Pancreas (tissue), 10 donors: ENCODE data around the gene YAE1. TPM values are rescaled to one million over a fixed set of nuclear protein-coding genes. Genes with fewer than 3 reads are reported as not detected.

Experiments used
- ATAC-seq, 4 donors: fragments of 200-7000 bp; cut with Tn5 transposase; one replicate each; pipeline versions ENCODE4 v1.8.0 to v1.9.1; 2020; ENCODE audit warnings: mild to moderate bottlenecking in 4 of 4, moderate library complexity in 4 of 4
- DNase-seq, 6 donors: peaks; one replicate each; pipeline ENCODE4 v3.0.0-alpha.2; 2020
- FAIRE-seq: peaks from 2 replicates; lab custom pipeline; 2012; peaks lifted over from hg19 to GRCh38; lab: Jason Lieb, UNC
- H3K27ac ChIP-seq, 4 donors: fragments of 200-600 bp; sonication (generic); 1 replicate in 3 of 4; 2 replicates in 1 of 4; pipeline versions ENCODE4 v1.5.0 to v1.8.0; 2020
- H3K27me3 ChIP-seq, 4 donors: fragments of 200-600 bp; one replicate each; pipeline ENCODE4 v1.8.0; 2021
- H3K36me3 ChIP-seq, 3 donors: fragments of 200-600 bp; sonication (generic) in 1 of 3; one replicate each; pipeline versions ENCODE4 v1.5.0 to v1.8.0; 2020 to 2021
- H3K4me1 ChIP-seq, 3 donors: fragments of 200-600 bp; one replicate each; pipeline ENCODE4 v1.8.0; 2021
- H3K4me3 ChIP-seq, 4 donors: fragments of 200-600 bp; sonication (generic) in 2 of 4; one replicate each; pipeline versions ENCODE4 v1.5.0 to v1.8.0; 2020 to 2021
- H3K9me3 ChIP-seq, 4 donors: fragments of 200-600 bp; one replicate each; pipeline ENCODE4 v1.8.0; 2021
- WGBS, 2 donors: extraction: QIAGEN DNeasy Blood & Tissue Kit; methylation state at CpG; one replicate each; pipeline ENCODE4 v1.1.7; 2013; 5-methylcytosine and 5-hydroxymethylcytosine counted together
- intact Hi-C, 3 donors: fragments of 100-400 bp; cut with DNase I; formaldehyde crosslinking; loops; one replicate each; pipeline versions ENCODE4 v1.11.1 to v1.14.2; 2022
- polyA plus RNA-seq, 2 donors: library from polyadenylated mRNA; stranded (reverse); fragments of 200-250 nt; gene quantifications; one replicate each; pipeline ENCODE4 v1.2.3, GENCODE V29; 2013
- total RNA-seq, 6 donors: library from RNA; stranded (reverse); fragmentation: NEBNext Ultra II Directional in 4 of 6; extraction: Animal tissue kit (Norgen Biotek cat#: 25700) in 4 of 6; gene quantifications; one replicate each; pipeline versions ENCODE4 v1.2.1 to v1.2.4, GENCODE V29; 2021 to 2023
- TF ChIP-seq, protein P1 (sequence below), 4 donors: fragments of 200-600 bp; sonication (generic) in 3 of 4; IDR thresholded peaks; one replicate each; pipeline versions ENCODE4 v1.5.0 to v1.8.0; 2021; ENCODE audit warnings: antibody characterized with exemption in 4 of 4
- donor health status: healthy with polysubstance abuse.
- donor health status: DM: no; HTN: no; CAD: no; lungs with moderate emphysema.
- donor health status: DM: no; HTN: no; CAD: no.
- donor health status: control.
- donor health status: control.
- donor health status: Bipolar disorder and iron deficiency.
- donor health status: DM: yes; HTN: yes; CAD: no.
- donor health status: DM: no; HTN: no; CAD: no.
- donor health status: DM: no; HTN: no; CAD: no.
- donor health status: DM: yes; HTN: yes; CAD: no.

Gene YAE1
- total and polyA plus RNA-seq, 8 donors: 6.4 to 17.6 (median 8.2) TPM

DNA sequence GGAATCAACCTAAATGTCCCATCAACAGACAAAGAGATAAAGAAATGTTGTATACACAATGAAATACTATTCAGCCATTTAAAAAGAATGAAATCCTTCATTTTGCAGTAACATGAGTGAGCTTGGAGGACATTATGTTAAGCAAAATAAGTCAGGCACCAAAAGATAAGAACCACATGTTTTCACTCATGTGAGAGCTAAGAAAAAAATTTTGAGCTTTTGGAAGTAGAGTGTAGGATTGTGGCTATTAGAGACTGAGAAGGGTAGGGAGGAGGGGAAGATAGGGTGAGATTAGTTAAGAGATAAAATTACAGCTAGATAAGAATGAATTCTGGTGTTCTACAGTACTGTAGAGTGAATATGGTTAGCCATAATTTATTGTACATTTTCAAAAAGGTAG is 8.3 kb upstream of the YAE1 start:
- intact Hi-C loops: no loop called here
- FAIRE-seq: no peak
- Histone ChIP-seq H3K27me3 (no peaks in the 10 kb centered on the region), H3K4me1 (no peaks in the 10 kb centered on the region), H3K36me3 (no peaks in the 10 kb centered on the region), H3K27ac (no peak overlapping the region), H3K4me3 (no peak overlapping the region), H3K9me3 (no peaks in the 10 kb centered on the region)
- no peak for ATAC-seq
- TF ChIP-seq, protein P1, sequence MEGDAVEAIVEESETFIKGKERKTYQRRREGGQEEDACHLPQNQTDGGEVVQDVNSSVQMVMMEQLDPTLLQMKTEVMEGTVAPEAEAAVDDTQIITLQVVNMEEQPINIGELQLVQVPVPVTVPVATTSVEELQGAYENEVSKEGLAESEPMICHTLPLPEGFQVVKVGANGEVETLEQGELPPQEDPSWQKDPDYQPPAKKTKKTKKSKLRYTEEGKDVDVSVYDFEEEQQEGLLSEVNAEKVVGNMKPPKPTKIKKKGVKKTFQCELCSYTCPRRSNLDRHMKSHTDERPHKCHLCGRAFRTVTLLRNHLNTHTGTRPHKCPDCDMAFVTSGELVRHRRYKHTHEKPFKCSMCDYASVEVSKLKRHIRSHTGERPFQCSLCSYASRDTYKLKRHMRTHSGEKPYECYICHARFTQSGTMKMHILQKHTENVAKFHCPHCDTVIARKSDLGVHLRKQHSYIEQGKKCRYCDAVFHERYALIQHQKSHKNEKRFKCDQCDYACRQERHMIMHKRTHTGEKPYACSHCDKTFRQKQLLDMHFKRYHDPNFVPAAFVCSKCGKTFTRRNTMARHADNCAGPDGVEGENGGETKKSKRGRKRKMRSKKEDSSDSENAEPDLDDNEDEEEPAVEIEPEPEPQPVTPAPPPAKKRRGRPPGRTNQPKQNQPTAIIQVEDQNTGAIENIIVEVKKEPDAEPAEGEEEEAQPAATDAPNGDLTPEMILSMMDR (IDR thresholded peaks at IDR 0.05): no peak
- DNase-seq: no peak

DNA sequence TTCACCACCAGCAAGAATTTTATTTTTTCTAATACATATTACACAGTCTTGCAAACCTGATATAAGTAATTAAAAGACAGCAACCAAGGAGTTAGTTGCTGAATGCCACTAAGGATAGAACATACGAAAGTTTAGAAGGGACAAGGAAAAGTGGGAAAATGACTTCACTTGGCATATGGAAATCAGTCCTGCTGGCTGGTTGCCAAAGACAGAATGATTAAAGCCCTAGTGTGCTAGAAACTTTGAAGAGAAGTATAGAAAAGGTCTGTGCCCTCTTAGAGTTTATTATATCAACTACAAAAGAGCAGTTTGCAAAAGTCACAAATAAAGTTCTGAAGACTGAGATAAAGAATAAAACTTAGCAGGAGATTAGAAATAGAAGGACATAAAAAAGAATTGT is 5.8 kb upstream of the YAE1 start:
- intact Hi-C loops: no loop called here
- 31% methylated on average over 1 of the region's 1 CpG for WGBS, 2 donors
- no peak overlapping the region for H3K4me3 ChIP-seq
- H3K27me3 ChIP-seq: no peaks in the 10 kb centered on the region
- H3K27ac ChIP-seq: no peak overlapping the region
- H3K36me3 ChIP-seq: no peaks in the 10 kb centered on the region
- ATAC-seq (no peak), DNase-seq (no peak), FAIRE-seq (no peak)
- H3K4me1 ChIP-seq: peaks cover 0 to 6% (median 2%) of the 10 kb centered on the region in 3 donors
- no peaks in the 10 kb centered on the region for H3K9me3 ChIP-seq
- TF ChIP-seq, protein P1 (IDR thresholded peaks at IDR 0.05): no peak

DNA sequence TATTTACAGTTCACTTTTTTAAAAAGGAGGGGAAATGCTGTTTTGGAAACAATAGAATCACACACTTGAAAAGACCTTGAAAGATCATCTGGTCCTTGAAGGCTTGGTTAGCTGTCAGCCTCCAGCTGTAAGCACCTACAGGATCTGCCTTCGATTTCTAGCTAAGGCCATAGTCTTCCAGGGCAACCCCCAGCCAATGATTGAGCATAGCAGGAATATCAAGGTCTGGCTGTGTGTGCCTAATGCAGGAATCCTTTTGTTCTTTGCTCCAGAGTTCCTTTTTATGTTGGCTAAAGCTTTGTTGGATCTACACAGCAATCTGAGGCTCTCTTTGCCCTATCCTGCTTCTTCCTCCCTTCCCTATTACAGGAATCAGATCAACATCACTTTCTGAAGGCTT is 5.2 kb upstream of the YAE1 start:
- Histone ChIP-seq H3K27ac (no peak overlapping the region), H3K36me3 (no peaks in the 10 kb centered on the region), H3K4me1 (peaks cover 0 to 7% (median 6%) of the 10 kb centered on the region in 3 donors), H3K4me3 (no peak overlapping the region), H3K9me3 (no peaks in the 10 kb centered on the region), H3K27me3 (no peaks in the 10 kb centered on the region)
- ATAC-seq (no peak), DNase-seq (no peak), FAIRE-seq (no peak)
- intact Hi-C loops: no loop called here
- TF ChIP-seq, protein P1 (IDR thresholded peaks at IDR 0.05): no peak
- 63 to 85% methylated on average over 1 of the region's 1 CpG for WGBS, 2 donors

DNA sequence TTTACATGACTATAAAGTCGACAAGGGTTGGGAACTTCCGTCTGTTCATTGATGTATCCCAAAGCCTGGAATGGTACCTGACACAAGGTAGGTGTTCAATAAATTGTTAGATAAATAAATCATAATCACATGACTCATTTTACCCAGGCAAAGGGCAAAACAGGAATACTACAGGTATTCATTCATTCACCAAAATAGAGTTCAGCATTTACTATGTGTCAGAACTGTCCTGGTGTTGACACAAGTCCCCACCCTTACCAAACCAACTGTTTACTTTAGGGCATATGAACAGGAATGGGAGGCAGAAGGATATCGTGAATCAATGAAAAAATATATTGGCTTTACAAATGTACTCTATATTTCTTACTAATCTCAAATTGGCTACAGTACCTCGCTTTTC is 666 bp upstream of the YAE1 start:
- intact Hi-C loops: no loop called here
- H3K9me3 ChIP-seq: no peaks in the 10 kb centered on the region
- TF ChIP-seq, protein P1 (IDR thresholded peaks at IDR 0.05): no peak
- no peaks in the 10 kb centered on the region for H3K27me3 ChIP-seq
- WGBS, 2 donors: 22 to 31% methylated on average over 4 of the region's 4 CpGs
- ATAC-seq: peak in 3 of 4 donors; percentile 26 to 54 (median 40)
- DNase-seq: no peak
- H3K4me3 ChIP-seq: peak overlapping the region; percentile 54 to 71 (median 59)
- no peak for FAIRE-seq
- H3K27ac ChIP-seq: peak overlapping the region in 3 of 4 donors; percentile 44 to 76 (median 70)
- peaks cover 0 to 13% (median 9%) of the 10 kb centered on the region in 3 donors for H3K4me1 ChIP-seq
- no peaks in the 10 kb centered on the region for H3K36me3 ChIP-seq

DNA sequence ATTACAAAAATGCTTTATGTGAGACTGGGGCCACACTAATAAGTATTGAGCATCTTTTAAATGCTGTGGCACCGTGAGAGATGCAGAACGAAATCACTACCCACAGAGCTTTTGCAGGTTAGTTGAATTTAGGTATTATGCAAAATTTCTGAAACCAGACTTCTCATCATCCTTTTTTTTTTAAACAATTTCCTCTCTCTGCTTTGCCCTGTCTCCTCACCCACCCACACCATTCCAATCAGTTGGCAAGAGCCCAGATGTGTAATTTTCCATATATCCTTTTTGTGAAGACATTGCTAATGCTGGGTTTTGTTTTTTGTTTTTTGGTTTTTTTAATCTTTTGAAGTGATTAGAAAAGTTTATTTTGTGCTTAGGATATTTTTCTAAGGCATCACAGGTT is 1.1 kb downstream of the YAE1 start:
- ATAC-seq: no peak
- Histone ChIP-seq H3K4me1 (peaks cover 0 to 13% (median 9%) of the 10 kb centered on the region in 3 donors), H3K27ac (no peak overlapping the region), H3K36me3 (no peaks in the 10 kb centered on the region), H3K4me3 (peak overlapping the region in 3 of 4 donors; percentile 54 to 60 (median 58)), H3K9me3 (no peaks in the 10 kb centered on the region), H3K27me3 (no peaks in the 10 kb centered on the region)
- no peak for DNase-seq
- 57 to 64% methylated on average over 2 of the region's 2 CpGs for WGBS, 2 donors
- no peak for FAIRE-seq
- TF ChIP-seq, protein P1 (IDR thresholded peaks at IDR 0.05): no peak
- intact Hi-C loops: no loop called here
